GM18502 (cell line): ENCODE results near the gene SETD7.

Source experiments
- ATAC-seq: cut with Tn5 transposase; IDR thresholded peaks from one replicate; pipeline ENCODE4 v1.9.1; 2021; ENCODE audit warnings: mild to moderate bottlenecking; ENCODE audit not compliant: unreplicated experiment, poor library complexity

SETD7 gene

DNA sequence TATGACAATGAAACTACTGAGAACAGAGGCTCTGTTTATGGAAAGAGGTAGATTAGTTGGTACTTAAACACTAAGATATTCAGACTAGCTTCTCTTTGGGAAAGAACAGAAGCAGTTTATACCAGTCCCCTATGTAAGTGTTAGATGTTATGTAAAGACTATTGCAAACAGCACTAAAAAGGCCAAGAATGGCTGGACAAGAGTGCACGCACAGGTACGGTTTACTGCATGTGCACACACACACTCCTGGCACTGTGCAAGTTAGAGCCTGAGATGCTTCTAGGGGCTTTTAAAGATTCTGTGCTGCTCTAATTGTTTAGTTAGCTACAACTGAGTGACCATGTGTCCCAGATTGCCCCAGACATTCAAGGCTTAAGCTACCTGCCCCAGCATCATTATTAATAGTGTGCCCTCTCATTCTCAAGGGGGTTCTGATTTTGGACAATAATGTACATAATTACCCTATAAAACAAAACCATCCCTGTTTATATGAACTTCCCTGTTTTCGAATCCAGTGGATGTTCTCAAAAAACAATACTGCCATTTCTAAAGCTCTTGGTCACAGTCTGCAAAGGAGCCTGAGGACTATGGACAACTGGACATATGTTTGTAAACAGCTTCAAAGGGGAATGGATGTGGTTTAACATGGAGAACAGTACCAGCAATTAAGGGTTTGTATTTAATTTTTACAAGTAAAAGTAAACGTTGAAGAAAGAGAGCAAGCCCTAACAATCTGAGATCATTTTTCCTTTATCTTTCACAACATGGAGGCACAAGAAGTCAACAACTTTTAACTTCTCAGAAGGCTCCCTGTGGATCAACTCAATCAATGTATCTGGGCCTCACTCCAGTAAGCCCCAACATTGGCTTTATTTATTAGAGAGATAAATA is 2.0 kb downstream of the SETD7 start:
- no peak for ATAC-seq

DNA sequence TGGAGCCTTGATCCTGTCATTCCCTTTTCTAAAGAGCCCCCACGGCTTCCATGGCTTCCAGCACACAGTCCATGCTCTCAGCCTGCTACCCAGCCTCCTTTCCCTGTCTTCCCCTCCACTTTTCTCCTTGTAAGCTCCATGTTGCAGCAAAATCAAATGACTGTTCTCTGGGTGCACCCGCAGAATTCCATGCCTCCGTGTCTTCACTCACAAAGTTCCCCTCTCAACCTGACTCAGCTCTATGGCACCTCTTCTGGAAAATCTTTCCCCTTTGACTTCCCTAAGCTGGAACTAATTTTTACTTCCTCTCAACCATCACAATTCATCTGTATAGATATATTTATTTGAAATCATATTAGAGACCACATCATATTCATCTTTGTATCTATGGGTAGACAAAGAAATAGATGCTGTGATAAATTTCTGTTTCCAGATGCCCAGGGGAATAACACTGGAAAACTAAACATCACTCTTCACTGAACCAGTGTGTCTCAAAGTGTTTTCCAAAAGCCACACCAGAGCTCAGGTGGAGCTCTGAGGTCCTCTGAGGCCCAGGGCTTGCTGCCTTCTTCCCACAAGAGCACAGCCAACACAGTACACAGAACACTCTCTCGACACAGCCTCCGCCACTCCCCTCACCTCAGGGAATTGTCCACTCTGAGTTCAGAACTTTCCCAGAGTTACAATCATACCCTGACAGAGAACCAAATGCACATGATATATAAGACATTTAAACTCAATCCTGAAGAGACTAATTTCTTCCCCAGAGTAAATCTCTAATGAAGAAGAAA is 3.3 kb downstream of the SETD7 start:
- no peak for ATAC-seq

DNA sequence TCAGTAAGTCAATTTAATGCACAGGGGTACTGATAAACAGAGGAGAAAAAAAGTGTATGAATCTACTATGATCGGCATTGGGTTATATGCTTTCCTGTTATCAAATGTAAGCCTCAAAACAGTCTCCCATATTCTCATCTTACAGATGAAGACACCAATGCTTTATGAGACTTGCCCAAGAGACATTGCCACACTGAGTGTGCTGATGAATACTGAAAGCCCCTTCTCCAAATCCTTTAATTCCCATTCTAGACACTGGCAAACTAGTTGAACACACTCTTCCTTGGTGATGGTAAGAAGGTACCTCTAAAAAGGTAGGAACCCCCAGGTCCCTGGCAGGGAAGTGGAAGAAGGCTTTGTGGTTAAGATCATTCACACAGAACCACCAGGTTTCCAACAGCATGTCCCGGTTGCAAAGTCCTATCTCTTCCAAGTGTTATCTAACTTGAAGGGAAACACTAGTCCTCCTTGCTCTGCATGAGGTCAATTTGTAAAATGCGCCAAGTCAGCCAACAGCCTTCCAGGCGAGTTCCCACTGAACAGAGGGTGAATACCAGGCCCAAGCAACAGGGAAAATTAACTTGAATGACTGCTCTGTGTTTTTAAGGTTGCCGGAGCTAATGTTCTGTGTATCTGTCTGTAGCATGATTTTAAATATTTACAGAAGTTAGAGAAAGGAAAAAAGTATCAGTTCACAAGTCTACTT is 5.1 kb downstream of the SETD7 start:
- ATAC-seq: no peak

DNA sequence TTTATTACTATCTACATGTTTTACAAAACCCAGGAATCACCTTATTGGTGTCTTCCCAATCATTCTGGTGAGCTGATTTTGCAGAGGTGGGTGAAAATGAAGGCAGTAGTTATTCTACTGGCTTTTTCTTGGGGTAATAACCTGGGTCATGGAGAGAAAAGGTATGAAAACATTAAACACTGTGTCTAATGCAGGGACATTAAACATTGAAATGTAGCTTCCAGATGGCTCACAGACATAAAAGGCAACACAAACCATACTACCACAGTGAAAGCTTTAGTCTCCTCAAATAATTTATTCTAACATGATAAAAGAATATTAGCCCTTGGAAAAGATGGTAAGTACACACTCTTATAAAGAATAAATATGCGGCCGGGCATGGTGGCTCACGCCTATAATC is 8.0 kb downstream of the SETD7 start:
- ATAC-seq: no peak

DNA sequence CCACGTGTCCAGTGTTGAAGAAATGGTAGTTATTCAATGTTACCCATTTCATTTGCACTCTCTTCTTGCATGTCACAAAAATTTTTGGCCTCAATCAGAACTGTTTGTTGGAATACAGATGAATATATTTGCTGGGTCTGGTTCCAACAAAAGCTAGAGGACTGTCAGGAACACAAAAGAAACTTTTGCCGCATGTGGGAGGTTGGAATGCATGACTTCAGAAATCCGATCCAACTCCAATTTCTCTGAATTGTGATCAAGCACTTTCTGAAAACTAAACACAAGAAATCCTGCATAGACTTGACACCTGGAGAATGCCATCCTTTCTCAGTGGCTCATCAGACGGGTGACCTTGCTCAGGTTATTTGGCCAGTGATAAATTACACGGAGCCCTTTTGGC is 15.4 kb downstream of the SETD7 start:
- no peak for ATAC-seq

DNA sequence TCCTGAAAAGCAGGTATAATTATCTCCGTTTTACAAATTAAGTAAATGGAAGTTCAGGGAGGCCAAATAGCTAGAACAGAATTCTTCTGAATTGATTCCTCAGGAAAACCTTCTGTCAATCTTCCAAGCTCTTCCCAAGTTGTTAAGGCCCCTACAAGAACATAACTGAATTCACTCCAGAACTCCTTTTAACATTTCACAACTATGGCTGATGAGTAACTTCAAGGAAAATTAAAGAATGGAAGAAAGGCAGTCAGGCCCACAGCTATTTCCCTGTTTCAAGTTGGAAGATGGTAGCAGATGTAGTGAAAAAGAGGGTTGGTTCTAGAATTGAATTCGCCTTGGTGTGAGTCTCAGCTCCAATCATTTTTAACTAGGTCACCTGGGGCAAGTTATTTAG is 15.9 kb downstream of the SETD7 start:
- ATAC-seq: no peak

DNA sequence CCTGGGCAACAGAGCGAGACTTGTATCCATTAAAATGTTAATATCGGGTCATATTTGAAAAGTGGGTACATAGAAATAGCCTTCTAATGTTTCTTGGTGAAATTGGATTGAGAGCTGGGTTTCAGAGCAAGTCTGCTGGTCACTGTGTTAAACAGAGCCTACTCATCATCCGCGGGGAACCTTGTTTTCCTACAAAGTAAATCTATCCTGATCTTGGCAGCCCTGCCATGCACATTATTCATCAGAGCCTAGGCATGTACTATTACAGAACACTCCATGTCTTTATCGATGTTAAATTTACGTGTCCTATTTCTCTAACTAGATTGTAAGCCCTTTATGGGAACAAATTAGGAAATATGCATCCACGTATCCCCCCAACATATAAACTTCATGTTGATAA is 18.7 kb downstream of the SETD7 start:
- no peak for ATAC-seq

DNA sequence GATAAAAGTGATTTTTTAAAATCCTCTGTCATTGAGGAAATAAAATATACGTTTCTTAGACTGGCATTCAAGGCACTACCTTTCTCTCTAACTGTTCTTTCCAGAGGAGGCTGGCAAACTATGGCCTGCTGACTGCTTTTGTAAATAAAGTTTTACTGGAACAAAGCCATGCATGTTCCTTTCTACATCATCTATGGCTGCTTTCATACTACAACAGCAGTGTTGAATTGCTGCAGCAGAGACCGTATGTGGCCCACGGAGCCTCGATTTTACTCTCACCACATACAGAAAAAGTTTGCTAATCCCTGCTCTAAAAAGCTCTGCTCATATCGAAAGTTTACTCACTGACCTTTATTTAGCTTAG is 20.2 kb downstream of the SETD7 start:
- ATAC-seq: no peak

DNA sequence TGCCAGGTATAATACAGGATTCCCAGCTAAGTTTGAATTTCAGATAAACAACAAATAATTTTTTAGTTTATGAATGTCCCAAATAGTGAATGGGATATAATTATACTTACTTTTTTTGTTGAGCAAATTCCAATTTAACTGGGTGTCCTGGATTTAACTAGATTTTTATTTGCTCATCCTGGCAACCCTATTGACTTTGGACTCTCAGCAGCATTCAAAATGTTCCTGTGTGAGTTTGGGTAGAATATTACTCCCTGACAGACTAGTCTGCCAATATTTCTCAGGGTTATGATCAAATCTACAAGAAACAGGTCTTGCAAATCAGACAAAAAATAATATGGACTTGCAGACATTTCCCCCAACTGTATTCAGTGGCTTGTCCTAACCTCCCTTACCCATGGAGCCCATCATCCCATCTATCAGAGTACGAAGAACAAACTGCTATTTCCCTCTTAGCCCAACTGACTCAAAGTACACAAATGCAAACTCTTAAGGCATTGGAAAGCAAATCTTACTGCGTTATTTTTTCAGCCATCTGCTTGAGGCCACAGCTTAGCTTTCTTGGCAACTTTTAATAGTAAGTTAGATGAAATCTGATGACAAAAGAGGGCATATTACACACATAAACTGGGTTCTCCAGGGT is 20.7 kb downstream of the SETD7 start:
- no peak for ATAC-seq

DNA sequence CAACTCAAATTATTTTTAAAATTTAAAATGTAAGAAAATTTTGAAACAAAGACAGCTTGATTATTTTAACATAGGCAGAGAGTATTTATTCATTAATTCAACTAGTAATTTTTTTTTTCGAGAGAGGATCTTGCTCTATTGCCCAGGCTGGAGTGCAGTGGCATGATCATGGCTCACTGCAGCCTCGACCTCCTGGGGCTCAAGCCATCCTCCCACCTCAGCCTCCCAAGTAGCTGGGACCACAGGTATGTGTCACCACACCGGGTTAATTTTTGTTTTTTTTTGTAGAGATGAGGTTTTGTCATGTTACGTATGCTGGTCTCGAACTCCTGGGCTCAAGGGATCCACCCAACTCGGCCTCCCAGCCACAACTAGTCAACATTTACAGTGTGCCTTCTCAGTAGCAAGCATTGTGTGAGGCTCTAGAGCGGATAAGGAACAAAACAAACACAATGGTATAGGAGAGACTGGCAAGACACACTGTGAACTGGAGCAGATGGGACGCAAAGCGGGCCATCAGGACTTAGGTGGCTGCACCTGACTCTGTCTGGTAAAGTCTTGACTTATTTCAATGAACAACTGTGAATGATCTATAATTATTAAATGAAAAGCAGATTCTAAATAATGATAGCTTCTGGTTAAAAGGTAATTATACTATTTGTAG is 21.6 kb downstream of the SETD7 start:
- ATAC-seq: no peak

DNA sequence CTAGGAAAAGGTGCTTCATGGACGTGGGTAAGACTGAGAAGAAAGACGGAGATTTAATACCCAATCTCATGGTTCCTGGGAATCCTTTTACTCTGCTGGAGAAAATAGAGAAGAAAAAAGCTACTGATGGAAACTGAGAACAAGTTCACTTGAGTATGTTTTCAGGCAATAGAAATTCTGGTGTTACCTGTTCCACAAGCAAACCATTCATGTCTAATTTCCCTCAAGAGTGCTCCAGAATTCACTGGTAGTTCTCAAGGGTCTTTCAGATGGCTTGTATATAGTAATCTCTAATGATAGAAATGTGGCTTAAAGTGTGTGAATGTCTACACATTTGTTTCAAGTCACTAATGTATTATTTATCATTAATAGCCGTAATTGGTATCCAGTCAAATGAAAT is 22.5 kb downstream of the SETD7 start:
- no peak for ATAC-seq

DNA sequence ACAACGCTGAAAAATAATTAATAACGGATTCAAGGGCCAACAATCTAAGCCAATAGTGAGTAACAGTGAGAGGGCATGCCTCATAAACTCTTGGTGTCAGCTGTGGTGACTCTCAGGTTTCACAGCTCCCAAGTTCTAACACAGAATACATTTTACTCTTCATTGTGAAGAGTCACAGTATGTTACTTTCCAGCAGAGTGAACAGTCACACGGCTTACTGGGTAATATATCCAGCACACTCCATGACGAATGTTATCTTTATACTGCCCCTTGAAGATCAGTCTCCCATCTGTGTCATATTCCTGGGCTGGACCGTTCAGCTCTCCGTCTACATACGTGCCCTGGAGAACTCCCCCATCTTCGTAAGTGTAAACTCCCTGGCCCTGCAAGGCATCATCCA is 23.1 kb downstream of the SETD7 start:
- no peak for ATAC-seq

DNA sequence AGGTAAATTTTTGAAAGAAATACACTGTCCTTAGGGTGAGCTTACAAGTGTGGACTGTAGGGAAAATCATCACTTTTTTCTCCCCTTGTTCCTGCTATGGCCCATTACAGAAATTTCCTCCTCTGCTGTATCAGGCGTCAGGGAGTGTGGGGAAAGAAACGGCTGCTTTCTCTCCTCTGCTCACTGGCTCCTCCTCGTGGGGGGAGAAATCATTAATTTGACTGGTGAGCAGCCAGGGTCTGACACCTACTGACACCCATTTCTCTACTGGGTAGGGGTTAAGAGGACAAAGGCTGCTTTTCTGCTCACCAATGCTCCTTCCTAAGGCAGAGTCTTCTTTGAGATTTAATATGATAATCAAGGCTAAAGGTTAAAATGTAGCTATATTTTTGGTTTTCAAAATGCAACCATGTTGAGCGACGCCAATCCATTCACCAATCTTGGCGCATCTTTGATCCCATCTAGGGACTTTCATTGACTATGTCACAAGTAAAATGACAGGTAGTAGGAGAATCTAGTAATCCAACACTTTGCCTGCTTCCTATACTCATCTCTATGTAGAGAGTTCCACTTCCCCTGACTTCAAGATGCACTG is 25.1 kb downstream of the SETD7 start:
- ATAC-seq: peak; percentile 49

DNA sequence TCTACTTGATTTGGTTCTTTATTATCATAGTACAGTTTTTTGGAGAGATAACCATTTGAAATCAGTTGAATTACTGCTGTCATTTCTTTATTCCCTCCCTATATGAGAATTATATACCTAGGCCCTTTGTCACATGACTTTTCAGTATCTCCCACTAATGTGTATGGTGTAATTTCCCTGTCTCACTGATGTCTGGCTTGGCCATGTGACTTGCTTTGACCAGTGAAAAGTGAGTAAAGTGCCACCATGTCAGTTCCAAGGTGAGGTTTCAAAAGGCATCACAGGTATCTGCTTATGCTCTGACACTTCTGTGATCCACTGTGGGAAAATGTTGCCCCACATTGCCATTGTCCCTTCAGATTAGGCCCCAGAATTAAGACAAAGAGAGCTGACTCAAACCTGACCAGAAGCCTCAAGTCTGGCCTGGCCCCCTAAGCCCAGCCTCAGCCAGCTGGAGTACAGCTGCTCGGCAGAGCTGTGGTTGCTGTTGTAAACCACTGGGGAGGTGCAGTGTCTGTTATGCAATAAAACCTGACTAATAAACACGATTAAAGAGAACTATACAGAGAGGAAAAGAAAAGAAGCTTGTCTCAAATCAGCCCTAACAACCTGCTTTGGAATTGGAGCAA is 27.5 kb downstream of the SETD7 start:
- peak; percentile 90 for ATAC-seq

DNA sequence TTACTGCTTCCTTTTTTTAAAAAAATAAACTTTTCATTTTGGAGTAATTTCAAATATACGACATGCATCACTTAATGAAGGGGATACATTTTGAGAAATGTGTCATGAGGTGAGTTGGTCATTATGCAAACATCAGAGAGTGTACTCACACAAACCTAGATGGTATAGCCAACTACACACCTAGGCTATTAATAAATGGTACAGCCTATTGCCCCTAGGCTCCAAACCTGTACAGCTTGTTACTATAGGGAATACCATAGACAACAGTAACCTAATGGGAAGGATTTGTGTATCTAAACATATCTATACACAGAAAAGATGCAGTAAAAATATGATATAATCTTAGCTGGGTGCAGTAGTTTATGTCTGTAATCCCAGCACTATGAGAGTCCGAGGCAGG is 29.1 kb downstream of the SETD7 start:
- no peak for ATAC-seq

DNA sequence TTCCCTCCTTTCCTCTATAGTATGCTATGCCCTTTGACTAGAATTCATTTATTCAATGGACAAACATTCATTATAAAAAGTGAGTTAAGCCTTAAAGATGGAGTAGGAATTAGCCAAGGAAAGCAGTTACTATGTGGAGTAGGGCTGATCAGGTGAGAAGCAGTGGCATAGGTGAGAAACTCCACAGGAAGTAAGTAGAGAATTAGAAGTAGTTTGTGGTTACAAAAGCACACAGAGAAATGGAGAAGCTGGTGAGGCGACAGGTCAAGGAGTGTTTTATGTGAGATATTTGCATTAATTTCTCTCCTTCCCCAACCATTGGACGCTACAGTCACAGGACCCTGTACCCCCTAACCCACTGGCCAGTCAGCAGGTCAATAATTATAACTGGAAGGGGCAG is 30.6 kb downstream of the SETD7 start:
- no peak for ATAC-seq

DNA sequence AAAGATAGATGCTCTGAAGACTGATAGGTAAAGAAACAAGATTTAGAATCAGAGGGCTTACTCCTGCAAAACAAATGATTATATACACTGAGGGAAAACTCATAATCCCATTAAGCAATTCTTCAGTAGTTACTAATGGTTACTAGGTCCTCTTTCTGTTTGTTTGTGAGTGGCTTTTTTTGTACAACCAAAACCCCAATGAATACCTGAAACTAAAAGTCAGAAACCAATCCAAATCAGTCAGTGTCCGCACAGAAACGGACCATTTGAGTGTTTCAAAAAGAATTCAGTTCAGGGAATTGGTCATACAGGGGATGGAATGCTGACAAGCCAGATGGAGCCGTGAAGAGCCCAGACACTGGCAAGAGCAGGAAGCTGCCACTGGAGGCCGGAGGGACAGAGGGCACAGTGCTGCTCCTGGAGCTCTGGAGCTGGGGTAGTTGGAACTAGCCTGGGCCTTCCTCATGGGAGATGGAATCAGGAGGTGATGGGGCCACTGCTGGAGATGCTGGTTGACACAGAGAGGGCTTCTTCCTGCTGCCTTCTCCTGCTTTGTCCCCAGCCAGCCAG is 31.9 kb downstream of the SETD7 start:
- no peak for ATAC-seq

DNA sequence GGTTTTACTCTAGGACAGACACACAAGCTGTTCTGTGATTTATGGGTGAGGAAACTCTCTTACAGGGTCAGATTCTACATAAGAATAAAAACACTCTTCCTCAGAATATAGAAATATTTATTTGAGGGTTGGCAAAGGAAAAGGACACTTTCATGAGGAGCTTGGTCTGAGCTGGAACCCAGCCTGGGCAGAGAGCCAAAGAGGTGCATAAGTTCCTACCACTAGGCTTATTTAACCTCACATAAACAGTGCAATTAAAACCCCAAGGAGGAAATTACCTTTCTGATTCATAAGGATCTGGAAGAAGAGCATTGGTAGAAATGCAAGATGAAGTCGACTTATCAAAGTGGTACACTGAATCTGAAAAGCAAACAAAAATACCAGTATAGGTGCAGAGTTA is 32.9 kb downstream of the SETD7 start:
- ATAC-seq: no peak

DNA sequence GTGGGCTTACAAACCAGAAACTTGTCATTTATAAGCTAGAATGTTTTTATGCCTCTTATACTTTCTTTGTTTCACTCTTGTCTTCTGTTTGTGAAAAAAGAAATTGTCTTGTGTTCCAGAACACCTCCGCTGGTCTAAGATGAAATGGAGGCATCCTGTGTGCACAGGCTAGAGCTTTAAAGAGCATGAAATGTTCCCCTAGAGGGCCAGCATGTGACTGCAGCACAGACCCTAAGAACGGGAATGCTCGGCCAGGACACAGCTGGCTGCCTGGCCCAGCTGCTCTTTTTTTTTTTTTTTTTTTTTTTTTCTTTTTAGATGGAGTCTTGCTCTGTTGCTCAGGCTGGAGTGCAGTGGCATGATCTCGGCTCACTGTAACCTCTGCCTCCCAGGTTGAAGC is 33.6 kb downstream of the SETD7 start:
- ATAC-seq: peak; percentile 39
